ENCODE measurements around the gene CD274. TPM values are rescaled to one million over a fixed set of nuclear protein-coding genes. Genes with fewer than 3 reads are reported as not detected.

The CD274 gene
- total and polyA plus RNA-seq, 2 donors (not counting 3 experiments of a cell fraction or from before 2014, with no cell fraction given) = 25.4 to 26.8 TPM

DNA sequence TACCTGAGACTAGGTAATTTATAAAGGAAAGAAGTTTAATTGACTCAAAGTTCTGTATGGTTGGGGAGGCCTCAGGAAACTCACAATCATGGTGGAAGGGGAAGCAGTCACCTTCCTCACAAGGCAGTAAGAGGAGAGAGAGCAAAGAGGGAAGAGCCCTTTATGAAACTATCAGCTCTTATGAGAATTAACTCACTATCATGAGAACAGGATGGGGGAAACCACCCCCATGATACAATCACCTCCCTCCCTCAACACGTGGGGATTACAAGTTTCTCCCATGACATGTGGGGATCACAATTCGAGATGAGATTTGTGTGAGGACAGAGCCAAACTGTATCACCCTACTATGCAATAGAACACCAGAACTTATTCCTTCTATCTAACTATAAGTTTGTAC is 27.9 kb downstream of the CD274 start:
- Histone ChIP-seq H4K20me1 (replicated peaks; ENCODE audit: control insufficient read depth, extremely low read depth, insufficient read depth, low read length) (no peaks in the 10 kb centered on the region), H3K36me3 (ENCODE audit: control insufficient read depth in 2 of 2, extremely low read depth in 1 of 2, insufficient read depth in 2 of 2, low read length in 2 of 2) (no peaks in the 10 kb centered on the region), H2AFZ (ENCODE audit: low read depth, low read length) (no peak overlapping the region), H3K9me3 (replicated peaks; ENCODE audit: control insufficient read depth, insufficient read depth, low read length) (no peaks in the 10 kb centered on the region), H3K27ac (ENCODE audit: insufficient read depth, low read depth, low read length) (no peak overlapping the region), H3K9ac (replicated peaks; ENCODE audit: extremely low read depth, insufficient read depth, low read length) (no peak overlapping the region), H3K27me3 (ENCODE audit: control insufficient read depth in 2 of 2, insufficient read depth in 2 of 2, low read length in 2 of 2) (no peaks in the 10 kb centered on the region), H3K4me3 (replicated peaks in 1 of 3; ENCODE audit: insufficient read depth in 1 of 3, low read depth in 1 of 3, low read length in 3 of 3) (no peak overlapping the region), H3K4me1 (ENCODE audit: control insufficient read depth, extremely low read depth, insufficient read depth, low read length) (no peaks in the 10 kb centered on the region), H3K4me2 (ENCODE audit: insufficient read depth, low read length) (no peak overlapping the region), H3K79me2 (ENCODE audit: control insufficient read depth, insufficient read depth, low read length) (no peaks in the 10 kb centered on the region), H3K9me1 (replicated peaks; ENCODE audit: control insufficient read depth, extremely low read depth, insufficient read depth, low read length) (no peaks in the 10 kb centered on the region)
- BruUV-seq (replicated peaks) = no TSS peak
- TF ChIP-seq EZH2 (IDR thresholded peaks at IDR 0.05; ENCODE audit: borderline replicate concordance, low read depth, low read length, severe bottlenecking) (no peak), POLR2A (IDR thresholded peaks at IDR 0.05; ENCODE audit: low read depth, low read length) (no peak), JUN (IDR thresholded peaks at IDR 0.05; ENCODE audit: borderline replicate concordance, insufficient read depth, insufficient read length, low read depth) (no peak), POLR2AphosphoS5 (IDR thresholded peaks at IDR 0.05; ENCODE audit: insufficient read depth, low read depth, low read length) (no peak), MYC (IDR thresholded peaks at IDR 0.05; ENCODE audit: low read depth, low read length) (no peak), GATA2 (IDR thresholded peaks at IDR 0.05; ENCODE audit: insufficient read depth, insufficient read length, low read depth, low read length) (no peak), FOS (IDR thresholded peaks at IDR 0.05; ENCODE audit: borderline replicate concordance, insufficient read depth, low read length) (no peak)
- TF ChIP-seq, protein P1, sequence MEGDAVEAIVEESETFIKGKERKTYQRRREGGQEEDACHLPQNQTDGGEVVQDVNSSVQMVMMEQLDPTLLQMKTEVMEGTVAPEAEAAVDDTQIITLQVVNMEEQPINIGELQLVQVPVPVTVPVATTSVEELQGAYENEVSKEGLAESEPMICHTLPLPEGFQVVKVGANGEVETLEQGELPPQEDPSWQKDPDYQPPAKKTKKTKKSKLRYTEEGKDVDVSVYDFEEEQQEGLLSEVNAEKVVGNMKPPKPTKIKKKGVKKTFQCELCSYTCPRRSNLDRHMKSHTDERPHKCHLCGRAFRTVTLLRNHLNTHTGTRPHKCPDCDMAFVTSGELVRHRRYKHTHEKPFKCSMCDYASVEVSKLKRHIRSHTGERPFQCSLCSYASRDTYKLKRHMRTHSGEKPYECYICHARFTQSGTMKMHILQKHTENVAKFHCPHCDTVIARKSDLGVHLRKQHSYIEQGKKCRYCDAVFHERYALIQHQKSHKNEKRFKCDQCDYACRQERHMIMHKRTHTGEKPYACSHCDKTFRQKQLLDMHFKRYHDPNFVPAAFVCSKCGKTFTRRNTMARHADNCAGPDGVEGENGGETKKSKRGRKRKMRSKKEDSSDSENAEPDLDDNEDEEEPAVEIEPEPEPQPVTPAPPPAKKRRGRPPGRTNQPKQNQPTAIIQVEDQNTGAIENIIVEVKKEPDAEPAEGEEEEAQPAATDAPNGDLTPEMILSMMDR (IDR thresholded peaks at IDR 0.05; ENCODE audit: extremely low read depth in 1 of 2, insufficient read depth in 1 of 2, low read depth in 1 of 2, low read length in 2 of 2) = no peak
- TF ChIP-seq, protein P2, sequence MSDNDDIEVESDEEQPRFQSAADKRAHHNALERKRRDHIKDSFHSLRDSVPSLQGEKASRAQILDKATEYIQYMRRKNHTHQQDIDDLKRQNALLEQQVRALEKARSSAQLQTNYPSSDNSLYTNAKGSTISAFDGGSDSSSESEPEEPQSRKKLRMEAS (IDR thresholded peaks at IDR 0.05; ENCODE audit: insufficient read depth, insufficient read length) = no peak
- FAIRE-seq (no peak), DNase-seq (ENCODE audit: low read depth, low spot score) (no peak)
- intact Hi-C loops (cut with micrococcal nuclease) (no loop called here), dilution Hi-C loops (cut with MboI; ENCODE audit: extremely low pct_ligation_motif_present, low sequenced_read_pairs) (no loop called here)
- ChIA-PET CTCF (no interaction called here), POLR2A (no interaction called here)

Measured in endothelial cell of umbilical vein (primary cell).